OCI-LY1 (cell line): Measurements from ENCODE around the gene GMDS.

Source experiments
- EZH2 ChIP-seq: fragments of 200-600 bp; sonication (generic), shearing (Covaris generic); IDR thresholded peaks from 2 replicates; pipeline ENCODE4 v1.8.0; 2017; ENCODE audit warnings: borderline replicate concordance, mixed run types, mild to moderate bottlenecking, antibody characterized with exemption, low read length, moderate library complexity, mixed read lengths
- TF ChIP-seq, protein P1 (sequence below): fragments of 200-600 bp; sonication (generic), shearing (Covaris generic); IDR thresholded peaks from 2 replicates; pipeline ENCODE4 v1.5.1; 2017; ENCODE audit warnings: mild to moderate bottlenecking, antibody characterized with exemption, low read length, moderate library complexity, mixed read lengths

GRCh38 chr6:2114100-2114499 lies 131.3 kb downstream of the GMDS start:
- TF ChIP-seq EZH2 = no peak
- TF ChIP-seq, protein P1, sequence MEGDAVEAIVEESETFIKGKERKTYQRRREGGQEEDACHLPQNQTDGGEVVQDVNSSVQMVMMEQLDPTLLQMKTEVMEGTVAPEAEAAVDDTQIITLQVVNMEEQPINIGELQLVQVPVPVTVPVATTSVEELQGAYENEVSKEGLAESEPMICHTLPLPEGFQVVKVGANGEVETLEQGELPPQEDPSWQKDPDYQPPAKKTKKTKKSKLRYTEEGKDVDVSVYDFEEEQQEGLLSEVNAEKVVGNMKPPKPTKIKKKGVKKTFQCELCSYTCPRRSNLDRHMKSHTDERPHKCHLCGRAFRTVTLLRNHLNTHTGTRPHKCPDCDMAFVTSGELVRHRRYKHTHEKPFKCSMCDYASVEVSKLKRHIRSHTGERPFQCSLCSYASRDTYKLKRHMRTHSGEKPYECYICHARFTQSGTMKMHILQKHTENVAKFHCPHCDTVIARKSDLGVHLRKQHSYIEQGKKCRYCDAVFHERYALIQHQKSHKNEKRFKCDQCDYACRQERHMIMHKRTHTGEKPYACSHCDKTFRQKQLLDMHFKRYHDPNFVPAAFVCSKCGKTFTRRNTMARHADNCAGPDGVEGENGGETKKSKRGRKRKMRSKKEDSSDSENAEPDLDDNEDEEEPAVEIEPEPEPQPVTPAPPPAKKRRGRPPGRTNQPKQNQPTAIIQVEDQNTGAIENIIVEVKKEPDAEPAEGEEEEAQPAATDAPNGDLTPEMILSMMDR = no peak
